Fibroblast of lung (primary cell): ENCODE data around the gene SUGCT. TPM values are rescaled to one million over a fixed set of nuclear protein-coding genes. Genes with fewer than 3 reads are reported as not detected.

ENCODE experiments used
- DNase-seq, 2 donors: peaks; one replicate each; pipeline versions ENCODE4 v3.0.0 to v3.0.0-alpha.2; 2010; ENCODE audit warnings: low read depth in 2 of 2
- H2AFZ ChIP-seq: 2 replicates; pipeline ENCODE4 v1.5.1; 2012; ENCODE audit warnings: low read length, control low read depth, inconsistent platforms
- H3K27ac ChIP-seq: 2 replicates; pipeline ENCODE4 v1.5.1; 2011; ENCODE audit warnings: low read length, control low read depth; ENCODE audit not compliant: insufficient read depth
- H3K27me3 ChIP-seq: 2 replicates; pipeline ENCODE4 v1.5.1; 2011; ENCODE audit warnings: mild to moderate bottlenecking, low read length; ENCODE audit not compliant: control insufficient read depth, insufficient read depth
- H3K36me3 ChIP-seq: 2 replicates; pipeline ENCODE4 v1.5.1; 2011; ENCODE audit warnings: low read length; ENCODE audit not compliant: control insufficient read depth, insufficient read depth
- H3K4me1 ChIP-seq: 2 replicates; pipeline ENCODE4 v1.5.1; 2011; ENCODE audit warnings: low read length; ENCODE audit not compliant: control insufficient read depth, insufficient read depth; ENCODE audit errors: extremely low read depth
- H3K4me2 ChIP-seq: 2 replicates; pipeline ENCODE4 v1.5.1; 2011; ENCODE audit warnings: low read length, control low read depth; ENCODE audit not compliant: insufficient read depth; ENCODE audit errors: extremely low read depth
- H3K4me3 ChIP-seq, 4 experiments: fragments of 200-600 bp in 1 of 4; sonication (generic) in 1 of 4; replicated peaks in 1 of 4; 2 replicates each; pipeline ENCODE4 v1.5.1; 2011 to 2016; ENCODE audit warnings: low read length in 4 of 4, low read depth in 3 of 4, mild to moderate bottlenecking in 3 of 4, control low read depth in 2 of 4, inconsistent platforms in 1 of 4, mixed read lengths in 1 of 4; ENCODE audit not compliant: insufficient read depth in 1 of 4; ENCODE audit errors: control extremely low read depth in 1 of 4
- H3K79me2 ChIP-seq: 2 replicates; pipeline ENCODE4 v1.5.1; 2012; ENCODE audit warnings: mild to moderate bottlenecking, low read length, inconsistent platforms; ENCODE audit not compliant: control insufficient read depth, insufficient read depth
- H3K9ac ChIP-seq: 2 replicates; pipeline ENCODE4 v1.5.1; 2011; ENCODE audit warnings: mild to moderate bottlenecking, low read length, control low read depth; ENCODE audit not compliant: insufficient read depth
- H3K9me3 ChIP-seq: 2 replicates; pipeline ENCODE4 v1.5.1; 2012; ENCODE audit warnings: low read depth, low read length; ENCODE audit not compliant: control insufficient read depth, insufficient read depth
- H4K20me1 ChIP-seq: 2 replicates; pipeline ENCODE4 v1.5.1; 2011; ENCODE audit warnings: low read length; ENCODE audit not compliant: control insufficient read depth, insufficient read depth; ENCODE audit errors: extremely low read depth
- EZH2 ChIP-seq: IDR thresholded peaks from 2 replicates; pipeline ENCODE4 v1.5.1; 2012; ENCODE audit warnings: low read length, control low read depth, mild to moderate bottlenecking; ENCODE audit errors: missing control alignments
- polyA plus RNA-seq, 2 donors: library from polyadenylated mRNA; depleted of rRNA in 1 of 2; stranded (reverse) in 1 of 2; unstranded in 1 of 2; fragments of >200 nt; gene quantifications; 2 replicates each; pipeline ENCODE4 v1.2.1, GENCODE V29; 2011 to 2012; ENCODE audit warnings: missing spikeins in 1 of 2
- total RNA-seq: library from RNA; depleted of rRNA; stranded (reverse); fragments of >200 nt; gene quantifications from 2 replicates; pipeline ENCODE4 v1.2.1, GENCODE V29; 2014
- TF ChIP-seq, protein P1 (sequence below), 2 donors: IDR thresholded peaks in 1 of 2; conservative IDR thresholded peaks in 1 of 2; 1 replicate in 1 of 2; 2 replicates in 1 of 2; pipeline ENCODE4 v1.5.1; 2011 to 2012; ENCODE audit warnings: low read length in 2 of 2, control low read depth in 1 of 2, inconsistent platforms in 1 of 2, low read depth in 1 of 2, mild to moderate bottlenecking in 1 of 2

The SUGCT gene
- total and polyA plus RNA-seq, 2 donors (not counting 1 experiment from before 2014, with no cell fraction given) = 8.4 to 16.5 TPM

DNA sequence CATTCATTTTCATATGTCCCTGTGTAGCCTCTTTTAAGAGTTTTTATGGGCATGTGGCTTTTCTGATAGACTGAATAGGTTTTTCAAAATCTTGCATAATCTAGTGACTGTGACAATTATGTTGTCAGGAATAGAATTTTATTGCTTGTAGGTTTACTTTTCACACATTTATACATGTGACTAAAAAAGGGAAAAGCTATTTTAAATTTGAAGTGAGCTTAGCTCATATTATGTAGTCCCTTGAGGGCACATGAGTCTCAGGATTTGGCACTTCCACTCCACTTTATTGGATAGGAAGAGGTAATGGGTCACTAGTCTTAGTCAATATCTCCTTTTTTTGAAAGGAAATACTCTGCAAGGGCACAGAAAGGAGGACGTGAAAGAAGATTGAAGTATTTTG, 247.3 kb downstream of the SUGCT start:
- Histone ChIP-seq H3K9me3 (no peaks in the 10 kb centered on the region), H4K20me1 (no peaks in the 10 kb centered on the region), H3K79me2 (no peaks in the 10 kb centered on the region), H3K27ac (no peak overlapping the region), H3K9ac (no peak overlapping the region), H3K27me3 (no peaks in the 10 kb centered on the region), H3K4me2 (no peak overlapping the region), H3K36me3 (no peaks in the 10 kb centered on the region), H2AFZ (no peak overlapping the region), H3K4me3 (no peak overlapping the region), H3K4me1 (no peaks in the 10 kb centered on the region)
- TF ChIP-seq, protein P1, sequence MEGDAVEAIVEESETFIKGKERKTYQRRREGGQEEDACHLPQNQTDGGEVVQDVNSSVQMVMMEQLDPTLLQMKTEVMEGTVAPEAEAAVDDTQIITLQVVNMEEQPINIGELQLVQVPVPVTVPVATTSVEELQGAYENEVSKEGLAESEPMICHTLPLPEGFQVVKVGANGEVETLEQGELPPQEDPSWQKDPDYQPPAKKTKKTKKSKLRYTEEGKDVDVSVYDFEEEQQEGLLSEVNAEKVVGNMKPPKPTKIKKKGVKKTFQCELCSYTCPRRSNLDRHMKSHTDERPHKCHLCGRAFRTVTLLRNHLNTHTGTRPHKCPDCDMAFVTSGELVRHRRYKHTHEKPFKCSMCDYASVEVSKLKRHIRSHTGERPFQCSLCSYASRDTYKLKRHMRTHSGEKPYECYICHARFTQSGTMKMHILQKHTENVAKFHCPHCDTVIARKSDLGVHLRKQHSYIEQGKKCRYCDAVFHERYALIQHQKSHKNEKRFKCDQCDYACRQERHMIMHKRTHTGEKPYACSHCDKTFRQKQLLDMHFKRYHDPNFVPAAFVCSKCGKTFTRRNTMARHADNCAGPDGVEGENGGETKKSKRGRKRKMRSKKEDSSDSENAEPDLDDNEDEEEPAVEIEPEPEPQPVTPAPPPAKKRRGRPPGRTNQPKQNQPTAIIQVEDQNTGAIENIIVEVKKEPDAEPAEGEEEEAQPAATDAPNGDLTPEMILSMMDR (conservative IDR thresholded peaks at IDR 0.05 in 1 of 2, IDR thresholded peaks at IDR 0.05 in 1 of 2; ENCODE audit: low read depth in 1 of 2, low read length in 2 of 2) = no peak
- no peak for DNase-seq

DNA sequence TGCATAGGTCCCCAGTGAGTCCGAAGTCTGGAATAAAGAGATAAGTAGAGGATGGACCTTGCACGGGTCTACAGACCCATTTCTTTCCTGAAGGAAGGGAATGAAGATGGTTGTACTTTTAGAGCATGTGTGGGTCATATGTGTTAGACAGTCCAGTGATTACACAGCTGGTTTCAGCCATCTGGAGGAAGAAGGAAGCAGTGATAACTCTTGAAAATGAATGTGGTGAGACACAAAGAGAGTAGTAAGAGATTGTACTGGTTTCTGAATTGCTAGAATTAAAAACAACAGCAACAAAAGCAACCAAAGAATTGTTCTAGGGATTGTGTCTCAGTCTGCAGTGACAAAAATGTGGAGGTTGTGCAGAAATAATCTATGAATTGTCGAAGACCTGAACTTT, 258.9 kb downstream of the SUGCT start:
- Histone ChIP-seq H3K9ac (no peak overlapping the region), H3K4me3 (no peak overlapping the region), H3K27me3 (no peaks in the 10 kb centered on the region), H3K4me2 (no peak overlapping the region), H3K36me3 (no peaks in the 10 kb centered on the region), H3K4me1 (no peaks in the 10 kb centered on the region), H3K9me3 (no peaks in the 10 kb centered on the region), H3K79me2 (no peaks in the 10 kb centered on the region), H3K27ac (no peak overlapping the region), H4K20me1 (no peaks in the 10 kb centered on the region), H2AFZ (no peak overlapping the region)
- no peak for DNase-seq
- TF ChIP-seq EZH2 = no peak
- TF ChIP-seq, protein P1 (conservative IDR thresholded peaks at IDR 0.05 in 1 of 2, IDR thresholded peaks at IDR 0.05 in 1 of 2; ENCODE audit: low read depth in 1 of 2, low read length in 2 of 2) = no peak

DNA sequence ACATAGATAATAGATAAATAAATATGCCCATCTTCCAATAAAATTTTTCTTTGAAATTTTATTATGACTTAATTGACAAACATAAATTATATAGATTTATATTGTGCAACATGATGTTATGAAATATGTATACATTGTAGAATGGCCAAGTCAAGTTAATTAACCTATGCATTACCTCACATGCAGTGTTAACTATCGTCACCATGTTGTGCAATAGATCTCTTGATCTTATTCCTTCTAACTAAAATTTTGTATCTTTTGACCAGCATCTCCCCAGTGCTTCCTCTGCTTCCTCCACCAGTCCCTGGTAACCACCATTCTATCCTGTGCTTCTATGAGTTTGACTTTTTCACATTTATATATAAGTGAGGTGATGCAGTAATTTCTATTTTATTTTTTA, 259.6 kb downstream of the SUGCT start:
- Histone ChIP-seq H4K20me1 (no peaks in the 10 kb centered on the region), H3K9me3 (no peaks in the 10 kb centered on the region), H3K4me3 (no peak overlapping the region), H3K27ac (no peak overlapping the region), H3K4me1 (no peaks in the 10 kb centered on the region), H3K79me2 (no peaks in the 10 kb centered on the region), H3K4me2 (no peak overlapping the region), H3K27me3 (no peaks in the 10 kb centered on the region), H2AFZ (no peak overlapping the region), H3K9ac (no peak overlapping the region), H3K36me3 (no peaks in the 10 kb centered on the region)
- TF ChIP-seq EZH2 = no peak
- TF ChIP-seq, protein P1 (conservative IDR thresholded peaks at IDR 0.05 in 1 of 2, IDR thresholded peaks at IDR 0.05 in 1 of 2; ENCODE audit: low read depth in 1 of 2, low read length in 2 of 2) = no peak
- no peak for DNase-seq
